ENCODE data around the gene ARRDC4.

DNA sequence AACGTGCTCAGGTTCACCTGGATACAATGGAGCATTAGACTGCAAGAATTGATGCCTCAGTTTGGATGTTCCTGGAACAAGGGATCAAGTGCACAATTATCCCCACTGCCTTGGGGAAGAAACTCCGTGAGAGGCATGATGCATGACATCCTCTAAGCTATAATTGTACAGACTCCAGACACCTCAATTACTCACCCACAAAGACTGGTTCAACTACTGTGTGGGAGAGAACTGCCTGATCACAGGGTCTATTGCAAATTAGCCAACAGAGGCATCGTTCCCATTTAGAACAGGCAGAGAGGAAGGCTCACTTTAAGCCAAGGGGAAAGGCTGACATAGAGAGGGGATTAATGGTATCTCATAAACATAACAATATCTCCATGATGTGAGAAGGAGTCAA is 43.5 kb downstream of the ARRDC4 start:
- TF ChIP-seq, protein P1, sequence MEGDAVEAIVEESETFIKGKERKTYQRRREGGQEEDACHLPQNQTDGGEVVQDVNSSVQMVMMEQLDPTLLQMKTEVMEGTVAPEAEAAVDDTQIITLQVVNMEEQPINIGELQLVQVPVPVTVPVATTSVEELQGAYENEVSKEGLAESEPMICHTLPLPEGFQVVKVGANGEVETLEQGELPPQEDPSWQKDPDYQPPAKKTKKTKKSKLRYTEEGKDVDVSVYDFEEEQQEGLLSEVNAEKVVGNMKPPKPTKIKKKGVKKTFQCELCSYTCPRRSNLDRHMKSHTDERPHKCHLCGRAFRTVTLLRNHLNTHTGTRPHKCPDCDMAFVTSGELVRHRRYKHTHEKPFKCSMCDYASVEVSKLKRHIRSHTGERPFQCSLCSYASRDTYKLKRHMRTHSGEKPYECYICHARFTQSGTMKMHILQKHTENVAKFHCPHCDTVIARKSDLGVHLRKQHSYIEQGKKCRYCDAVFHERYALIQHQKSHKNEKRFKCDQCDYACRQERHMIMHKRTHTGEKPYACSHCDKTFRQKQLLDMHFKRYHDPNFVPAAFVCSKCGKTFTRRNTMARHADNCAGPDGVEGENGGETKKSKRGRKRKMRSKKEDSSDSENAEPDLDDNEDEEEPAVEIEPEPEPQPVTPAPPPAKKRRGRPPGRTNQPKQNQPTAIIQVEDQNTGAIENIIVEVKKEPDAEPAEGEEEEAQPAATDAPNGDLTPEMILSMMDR (conservative IDR thresholded peaks at IDR 0.05; ENCODE audit: low read depth, low read length): no peak
- TF ChIP-seq EZH2 (IDR thresholded peaks at IDR 0.05; ENCODE audit: borderline replicate concordance, low read depth, low read length, poor library complexity, severe bottlenecking): no peak

Measured in A673 (cell line).